Endothelial cell of umbilical vein (primary cell): Measurements from ENCODE around the gene TSPAN18. TPM values are rescaled to one million over a fixed set of nuclear protein-coding genes. Genes with fewer than 3 reads are reported as not detected.

Experiments
- BruUV-seq: library from RNA; stranded (reverse); fragments of 400-500 nt; replicated peaks from 2 replicates; lab custom pipeline; 2021; lab: Mats Ljungman, UMichigan
- CTCF ChIA-PET: fragments of 300-600, 350-600 bp; sonication (Branson Sonifier 250); formaldehyde crosslinking; loops from one replicate; lab custom pipeline; 2021; ENCODE audit warnings: antibody characterized with exemption, inconsistent platforms; lab: Charles Lee
- POLR2A ChIA-PET: fragments of 300-600, 350-600 bp; sonication (Branson Sonifier 250); formaldehyde crosslinking; loops from one replicate; lab custom pipeline; 2021; ENCODE audit warnings: antibody characterized with exemption, inconsistent platforms; lab: Charles Lee
- DNase-seq: peaks from one replicate; pipeline ENCODE4 v3.0.0-alpha.2; 2011; ENCODE audit warnings: low read depth, low spot score
- FAIRE-seq: peaks from 2 replicates; lab custom pipeline; 2011; peaks lifted over from hg19 to GRCh38; lab: Jason Lieb, UNC
- H2AFZ ChIP-seq: 2 replicates; pipeline ENCODE4 v1.6.0; 2012; ENCODE audit warnings: low read depth, low read length, control low read depth, inconsistent platforms
- H3K27ac ChIP-seq: 2 replicates; pipeline ENCODE4 v1.5.1; 2011; ENCODE audit warnings: low read depth, mild to moderate bottlenecking, control low read depth, low read length, moderate library complexity; ENCODE audit not compliant: insufficient read depth
- H3K27me3 ChIP-seq, 2 experiments: 2 replicates each; pipeline versions ENCODE4 v1.6.0 to v1.6.1; 2011; ENCODE audit warnings: low read length in 2 of 2, mixed read lengths in 1 of 2; ENCODE audit not compliant: control insufficient read depth in 2 of 2, insufficient read depth in 2 of 2
- H3K36me3 ChIP-seq, 2 experiments: 2 replicates in 1 of 2; 3 replicates in 1 of 2; pipeline ENCODE4 v1.5.1; 2011; ENCODE audit warnings: low read length in 2 of 2, mild to moderate bottlenecking in 1 of 2, moderate library complexity in 1 of 2; ENCODE audit not compliant: control insufficient read depth in 2 of 2, insufficient read depth in 2 of 2; ENCODE audit errors: extremely low read depth in 1 of 2
- H3K4me1 ChIP-seq: 3 replicates; pipeline ENCODE4 v1.5.1; 2011; ENCODE audit warnings: mild to moderate bottlenecking, low read length; ENCODE audit not compliant: control insufficient read depth, insufficient read depth; ENCODE audit errors: extremely low read depth
- H3K4me2 ChIP-seq: 2 replicates; pipeline ENCODE4 v1.6.1; 2011; ENCODE audit warnings: low read length, control low read depth, mixed read lengths; ENCODE audit not compliant: insufficient read depth
- H3K4me3 ChIP-seq, 3 experiments: fragments of 200-600 bp in 1 of 3; sonication (generic), shearing (Covaris generic) in 1 of 3; replicated peaks in 1 of 3; 2 replicates each; pipeline ENCODE4 v1.5.1; 2011 to 2016; ENCODE audit warnings: control low read depth in 3 of 3, low read length in 3 of 3, mild to moderate bottlenecking in 2 of 3, inconsistent platforms in 1 of 3, low read depth in 1 of 3, moderate library complexity in 1 of 3; ENCODE audit not compliant: insufficient read depth in 1 of 3
- H3K79me2 ChIP-seq: 2 replicates; pipeline ENCODE4 v1.6.0; 2012; ENCODE audit warnings: low read length, inconsistent platforms; ENCODE audit not compliant: control insufficient read depth, insufficient read depth
- H3K9ac ChIP-seq: replicated peaks from 2 replicates; pipeline ENCODE3; 2011; ENCODE audit warnings: low read length, control low read depth; ENCODE audit not compliant: insufficient read depth; ENCODE audit errors: extremely low read depth
- H3K9me1 ChIP-seq: replicated peaks from 3 replicates; pipeline ENCODE4 v1.6.0; 2011; ENCODE audit warnings: mild to moderate bottlenecking, low read length; ENCODE audit not compliant: control insufficient read depth, insufficient read depth; ENCODE audit errors: extremely low read depth
- H3K9me3 ChIP-seq: replicated peaks from 2 replicates; pipeline ENCODE4 v1.5.1; 2012; ENCODE audit warnings: low read length, inconsistent platforms; ENCODE audit not compliant: control insufficient read depth, insufficient read depth
- H4K20me1 ChIP-seq: replicated peaks from 2 replicates; pipeline ENCODE3; 2011; ENCODE audit warnings: mild to moderate bottlenecking, low read length; ENCODE audit not compliant: control insufficient read depth, insufficient read depth; ENCODE audit errors: extremely low read depth
- CTCF ChIP-seq, 2 donors: IDR thresholded peaks; 1 replicate in 1 of 2; 2 replicates in 1 of 2; pipeline ENCODE4 v1.5.1; 2011; ENCODE audit warnings: low read length in 2 of 2, mild to moderate bottlenecking in 2 of 2, moderate library complexity in 2 of 2, control low read depth in 1 of 2, inconsistent platforms in 1 of 2, low read depth in 1 of 2; ENCODE audit not compliant: insufficient read depth in 1 of 2; ENCODE audit errors: extremely low read depth in 1 of 2
- EZH2 ChIP-seq: IDR thresholded peaks from 2 replicates; pipeline ENCODE4 v1.6.1; 2012; ENCODE audit warnings: borderline replicate concordance, low read depth, mild to moderate bottlenecking, moderate library complexity, low read length, inconsistent platforms; ENCODE audit not compliant: severe bottlenecking
- FOS ChIP-seq: IDR thresholded peaks from 2 replicates; pipeline ENCODE4 v1.6.1; 2011; ENCODE audit warnings: mild to moderate bottlenecking, low read length, moderate library complexity, borderline replicate concordance; ENCODE audit not compliant: insufficient read depth
- GATA2 ChIP-seq: IDR thresholded peaks from 2 replicates; pipeline ENCODE4 v1.7.0; 2011; ENCODE audit warnings: low read depth, mild to moderate bottlenecking, moderate library complexity, mixed read lengths, low read length; ENCODE audit not compliant: insufficient read length, insufficient read depth
- JUN ChIP-seq: IDR thresholded peaks from 2 replicates; pipeline ENCODE4 v1.6.1; 2011; ENCODE audit warnings: borderline replicate concordance, low read depth; ENCODE audit not compliant: insufficient read length, insufficient read depth
- MAX ChIP-seq: IDR thresholded peaks from 2 replicates; pipeline ENCODE4 v1.6.1; 2011; ENCODE audit not compliant: insufficient read depth, insufficient read length
- MYC ChIP-seq: IDR thresholded peaks from one replicate; pipeline ENCODE4 v1.6.1; 2011; ENCODE audit warnings: mild to moderate bottlenecking, low read depth, low read length
- POLR2A ChIP-seq: IDR thresholded peaks from 2 replicates; pipeline ENCODE4 v1.6.1; 2012; ENCODE audit warnings: low read depth, mild to moderate bottlenecking, control low read depth, low read length
- POLR2AphosphoS5 ChIP-seq: IDR thresholded peaks from 2 replicates; pipeline ENCODE4 v1.6.1; 2012; ENCODE audit warnings: low read depth, mild to moderate bottlenecking, control low read depth, low read length, moderate library complexity; ENCODE audit not compliant: insufficient read depth
- dilution Hi-C: fragments of 300-500 bp; cut with MboI; formaldehyde crosslinking; loops from one replicate; pipeline ENCODE4 v1.15.0; 2019; ENCODE audit warnings: low sequenced_read_pairs; ENCODE audit not compliant: extremely low pct_ligation_motif_present
- intact Hi-C: fragments of 100-400 bp; cut with micrococcal nuclease; formaldehyde crosslinking; loops from one replicate; pipeline ENCODE4 v1.10.0; 2022
- polyA plus RNA-seq, 4 experiments: library from polyadenylated mRNA; depleted of rRNA in 3 of 4; stranded (reverse) in 3 of 4; unstranded in 1 of 4; fragments of >200 nt; gene quantifications; 2 replicates each; pipeline versions ENCODE4 v1.2.1 to v1.2.3, GENCODE V29; 2011 to 2012; ENCODE audit warnings: missing spikeins in 1 of 4
- total RNA-seq: library from RNA; stranded (reverse); gene quantifications from 2 replicates; pipeline ENCODE4 v1.2.3, GENCODE V29; 2021

TSPAN18 gene
- total and polyA plus RNA-seq, 2 donors (not counting 3 experiments of a cell fraction or from before 2014, with no cell fraction given) = 32.2 to 118 TPM

- no peak overlapping the region for H3K4me2 ChIP-seq
- CTCF ChIA-PET = interaction anchor here (1.1 to 3.3 kb wide), 5 partner anchors 12 to 297 kb away, joined by 3 to 12 read pairs (median 3); no protein-coding TSS in a partner anchor
- H3K27me3 ChIP-seq = no peaks in the 10 kb centered on the region
- H3K9me3 ChIP-seq = no peaks in the 10 kb centered on the region
- DNase-seq (no peak), FAIRE-seq (peak; percentile 18)
- no peaks in the 10 kb centered on the region for H3K9me1 ChIP-seq
- H3K4me3 ChIP-seq = no peak overlapping the region
- TF ChIP-seq MYC = no peak
- no peak for TF ChIP-seq POLR2AphosphoS5
- TF ChIP-seq FOS = no peak
- no peak for TF ChIP-seq JUN
- no peak for TF ChIP-seq MAX
- no peak for TF ChIP-seq EZH2
- TF ChIP-seq CTCF (IDR thresholded peaks at IDR 0.05; ENCODE audit: extremely low read depth in 1 of 2, insufficient read depth in 1 of 2, low read depth in 1 of 2, low read length in 2 of 2) = no peak
- TF ChIP-seq GATA2 = no peak
- TF ChIP-seq POLR2A = no peak
- dilution Hi-C loops (no loop called here), intact Hi-C loops (no loop called here)
- no peaks in the 10 kb centered on the region for H4K20me1 ChIP-seq
- H3K4me1 ChIP-seq = peaks cover 2% of the 10 kb centered on the region
- H3K79me2 ChIP-seq = no peaks in the 10 kb centered on the region
- POLR2A ChIA-PET = no interaction called here
- no TSS peak for BruUV-seq
- H3K36me3 ChIP-seq = peaks cover 0 to 10% of the 10 kb centered on the region in 2 experiments
- H3K9ac ChIP-seq = no peak overlapping the region
- no peak overlapping the region for H2AFZ ChIP-seq
- H3K27ac ChIP-seq = no peak overlapping the region
These were observed 187.3 kb downstream of the TSPAN18 start for GRCh38 chr11:44914105-44914504.
